ENCODE data around the gene ARFRP1.

ARFRP1 gene

DNA sequence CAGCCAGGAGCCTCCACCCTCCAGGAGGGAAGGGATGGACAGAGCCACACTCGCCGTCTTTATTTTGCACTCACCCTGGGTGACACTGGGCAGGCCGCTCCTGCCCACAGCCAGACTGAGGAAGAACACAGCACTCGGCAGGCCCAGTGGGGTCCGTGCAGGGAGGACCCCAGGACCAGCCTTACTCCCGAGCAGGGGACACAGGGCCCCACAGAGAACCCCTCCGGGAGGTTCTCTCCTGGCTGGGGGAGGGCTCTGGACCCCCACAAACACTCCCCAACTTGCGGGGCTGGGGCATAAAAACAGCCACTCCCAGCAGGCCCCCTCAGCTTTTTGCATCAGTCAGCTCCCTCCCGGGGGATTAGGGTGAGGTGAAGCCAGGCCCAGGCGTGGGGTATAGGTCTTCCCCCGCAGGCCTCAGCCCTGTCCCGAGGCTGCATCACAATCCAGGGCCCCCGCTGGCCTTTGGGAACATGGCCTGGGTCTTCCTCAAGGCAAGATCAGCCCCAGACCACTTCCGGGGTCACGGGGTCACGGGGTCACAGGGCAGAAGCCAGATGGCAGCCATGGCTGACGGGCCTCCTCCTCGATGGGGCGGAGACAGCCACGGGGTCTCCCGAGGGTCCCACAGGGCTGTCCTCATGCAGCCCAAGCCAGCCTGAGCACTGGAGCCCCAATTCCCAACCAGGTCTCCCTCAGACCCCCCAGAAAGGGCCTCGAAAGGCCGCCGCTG is 8.1 kb downstream of the ARFRP1 start:
- no peak for DNase-seq (ENCODE audit: extremely low spot score)
- POLR2A ChIA-PET = no interaction called here
- no peak for TF ChIP-seq CTCF (IDR thresholded peaks at IDR 0.05; ENCODE audit: control extremely low read depth, extremely low read depth, low read depth, missing control alignments)
- CTCF ChIA-PET = no interaction called here

- TF ChIP-seq CTCF (IDR thresholded peaks at IDR 0.05; ENCODE audit: control extremely low read depth, extremely low read depth, low read depth, missing control alignments) = no peak
Observed at GRCh38 chr20:63698739-63699465, 8.9 kb downstream of the ARFRP1 start.

GRCh38 chr20:63697868-63698545 is 9.8 kb downstream of the ARFRP1 start:
- DNase-seq (ENCODE audit: extremely low spot score) = no peak
- CTCF ChIA-PET = interaction anchor here (1.3 kb wide), 2 partner anchors 10 to 161 kb away, joined by 5 read pairs; partner anchors contain the start of genes ARFRP1, PTK6 and ZGPAT

More at GRCh38 chr20:63698739-63699465, 8.9 kb downstream of the ARFRP1 start:
- CTCF ChIA-PET = interaction anchor here (0.8 to 1.3 kb wide), 2 partner anchors 9 to 87 kb away, joined by 3 to 5 read pairs; partner anchors contain the start of genes ARFRP1 and ZGPAT
- DNase-seq (ENCODE audit: extremely low spot score) = peak; percentile 75
- POLR2A ChIA-PET = no interaction called here

GRCh38 chr20:63697357-63697867 is 10.4 kb downstream of the ARFRP1 start:
- no peak for TF ChIP-seq CTCF (IDR thresholded peaks at IDR 0.05; ENCODE audit: control extremely low read depth, extremely low read depth, low read depth, missing control alignments)
- POLR2A ChIA-PET = no interaction called here
- CTCF ChIA-PET = interaction anchor here (0.6 to 2.2 kb wide), 4 partner anchors 10 to 160 kb away, joined by 3 to 9 read pairs (median 5); partner anchors contain the start of genes ARFRP1, PTK6 and ZGPAT
- no peak for DNase-seq (ENCODE audit: extremely low spot score)

More at GRCh38 chr20:63697868-63698545, 9.8 kb downstream of the ARFRP1 start:
- TF ChIP-seq CTCF (IDR thresholded peaks at IDR 0.05; ENCODE audit: control extremely low read depth, extremely low read depth, low read depth, missing control alignments) = no peak
- POLR2A ChIA-PET = no interaction called here

- POLR2A ChIA-PET = no interaction called here
- no peak for TF ChIP-seq CTCF (IDR thresholded peaks at IDR 0.05; ENCODE audit: control extremely low read depth, extremely low read depth, low read depth, missing control alignments)
Observed at GRCh38 chr20:63696628-63697356, 11.0 kb downstream of the ARFRP1 start, which contains the start of gene TNFRSF6B. TSS of gene TNFRSF6B (plus strand) at chr20:63696652. CDS start at chr20:63696768, 116 bp downstream.

More at GRCh38 chr20:63696628-63697356, 11.0 kb downstream of the ARFRP1 start, which contains the start of gene TNFRSF6B:
- DNase-seq (ENCODE audit: extremely low spot score) = no peak
- CTCF ChIA-PET = interaction anchor here (0.6 to 2.2 kb wide), 3 partner anchors 11 to 159 kb away, joined by 3 to 9 read pairs (median 5); partner anchors contain the start of genes ARFRP1, PTK6 and ZGPAT

Measured in GM10248 (cell line).